ENCODE measurements around the gene GRK5. TPM values are rescaled to one million over a fixed set of nuclear protein-coding genes. Genes with fewer than 3 reads are reported as not detected.
"Not testable (repeated sequence)": the region's sequence is repeated elsewhere in the genome, so short reads cannot be mapped to it uniquely, and the experiment has no call there.

GRK5 gene
- total RNA-seq, 4 donors from 2014 or later, result 15.9 to 53.8 (median 18.4) TPM

DNA sequence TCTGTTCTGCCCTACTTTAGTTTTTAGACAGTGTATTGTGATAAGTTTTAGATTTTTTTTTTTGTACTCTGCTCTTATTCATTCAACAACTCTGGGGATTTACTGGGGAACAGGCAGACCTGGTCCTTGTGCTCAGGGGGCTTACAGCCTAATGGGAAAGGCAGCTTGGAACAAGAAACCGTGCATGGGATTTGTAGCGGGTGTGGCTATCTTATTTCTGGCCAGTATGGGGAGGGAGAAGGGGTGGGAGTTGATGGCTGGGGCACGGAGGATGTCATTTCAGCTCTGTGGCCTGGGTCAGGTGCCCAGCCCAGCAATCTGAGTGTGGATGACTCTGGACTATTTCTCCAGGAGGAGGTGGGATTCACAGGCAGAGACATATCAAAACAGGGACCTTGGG, 47.0 kb downstream of the GRK5 start:
- ATAC-seq (ENCODE audit: low FRiP score) (no peak), DNase-seq (ENCODE audit: low spot score) (no peak)
- TF ChIP-seq, protein P1, sequence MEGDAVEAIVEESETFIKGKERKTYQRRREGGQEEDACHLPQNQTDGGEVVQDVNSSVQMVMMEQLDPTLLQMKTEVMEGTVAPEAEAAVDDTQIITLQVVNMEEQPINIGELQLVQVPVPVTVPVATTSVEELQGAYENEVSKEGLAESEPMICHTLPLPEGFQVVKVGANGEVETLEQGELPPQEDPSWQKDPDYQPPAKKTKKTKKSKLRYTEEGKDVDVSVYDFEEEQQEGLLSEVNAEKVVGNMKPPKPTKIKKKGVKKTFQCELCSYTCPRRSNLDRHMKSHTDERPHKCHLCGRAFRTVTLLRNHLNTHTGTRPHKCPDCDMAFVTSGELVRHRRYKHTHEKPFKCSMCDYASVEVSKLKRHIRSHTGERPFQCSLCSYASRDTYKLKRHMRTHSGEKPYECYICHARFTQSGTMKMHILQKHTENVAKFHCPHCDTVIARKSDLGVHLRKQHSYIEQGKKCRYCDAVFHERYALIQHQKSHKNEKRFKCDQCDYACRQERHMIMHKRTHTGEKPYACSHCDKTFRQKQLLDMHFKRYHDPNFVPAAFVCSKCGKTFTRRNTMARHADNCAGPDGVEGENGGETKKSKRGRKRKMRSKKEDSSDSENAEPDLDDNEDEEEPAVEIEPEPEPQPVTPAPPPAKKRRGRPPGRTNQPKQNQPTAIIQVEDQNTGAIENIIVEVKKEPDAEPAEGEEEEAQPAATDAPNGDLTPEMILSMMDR (IDR thresholded peaks at IDR 0.05), result no peak

DNA sequence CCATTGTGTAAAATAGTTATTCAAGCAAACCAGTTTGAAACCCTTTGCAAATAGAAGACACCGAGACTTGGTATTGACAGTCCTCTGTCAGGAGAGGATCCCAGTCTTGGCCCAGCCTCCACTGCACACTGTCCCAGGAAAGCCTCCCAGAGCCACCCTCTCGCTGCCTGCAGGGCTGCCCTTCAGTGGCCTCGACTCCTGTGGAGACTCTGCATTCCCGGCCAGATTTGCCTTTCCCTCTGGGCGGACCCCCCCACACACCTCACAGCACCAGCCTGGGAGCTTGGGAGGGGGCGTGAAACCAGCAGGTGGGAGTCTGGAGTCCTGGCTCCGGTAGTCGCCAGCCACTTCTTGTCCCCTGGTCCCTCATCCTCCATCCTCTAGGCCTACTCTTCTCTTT, 48.7 kb downstream of the GRK5 start:
- DNase-seq (ENCODE audit: low spot score) (no peak), ATAC-seq (ENCODE audit: low FRiP score) (no peak)
- TF ChIP-seq, protein P1 (IDR thresholded peaks at IDR 0.05), result no peak

DNA sequence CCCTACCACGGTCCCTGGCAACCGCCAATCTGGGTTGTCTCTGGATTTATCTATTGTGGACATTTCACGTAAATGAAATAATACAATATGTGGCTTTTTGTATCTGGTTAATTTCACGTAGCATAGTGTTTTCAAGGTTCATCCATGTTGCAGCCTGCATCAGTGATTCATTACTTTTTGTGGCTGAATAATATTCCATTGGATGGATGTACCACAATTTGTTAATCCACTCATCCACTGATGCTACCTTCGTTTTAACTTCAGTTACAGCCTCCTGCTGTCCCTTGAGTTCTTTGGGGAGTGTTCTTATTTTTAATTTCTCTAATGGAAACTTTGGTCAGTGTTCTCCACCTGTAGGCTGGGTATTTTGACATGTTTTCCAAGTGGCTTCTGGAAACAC, 49.5 kb downstream of the GRK5 start:
- TF ChIP-seq, protein P1 (IDR thresholded peaks at IDR 0.05), result no peak
- no peak for DNase-seq (ENCODE audit: low spot score)
- no peak for ATAC-seq (ENCODE audit: low FRiP score)

DNA sequence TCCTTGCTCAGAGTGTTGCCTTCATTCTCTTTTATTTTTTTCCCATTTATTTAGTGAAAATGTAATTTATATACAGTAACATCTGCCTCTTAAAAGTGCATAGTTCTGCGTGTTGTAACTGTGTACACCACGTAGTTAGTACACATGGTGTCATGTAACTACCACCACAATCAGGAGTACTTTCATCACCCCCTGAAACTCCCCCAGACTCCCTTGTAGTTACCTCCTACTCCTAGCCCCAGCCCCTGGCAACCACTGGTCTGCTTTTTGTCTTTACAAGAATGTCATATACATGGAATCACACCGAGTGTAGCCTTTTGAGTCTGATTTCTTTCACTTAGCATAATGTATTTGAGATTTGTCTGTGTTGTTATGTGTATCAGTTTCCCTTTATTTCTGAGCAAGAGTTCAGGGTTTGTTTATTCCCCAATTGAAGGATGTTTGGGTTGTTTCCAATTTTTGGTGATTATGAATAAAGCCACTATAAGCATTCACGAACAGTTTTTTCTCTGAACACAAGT, 50.6 kb downstream of the GRK5 start:
- DNase-seq (ENCODE audit: low spot score), result no peak
- TF ChIP-seq, protein P1 (IDR thresholded peaks at IDR 0.05), result no peak
- no peak for ATAC-seq (ENCODE audit: low FRiP score)

DNA sequence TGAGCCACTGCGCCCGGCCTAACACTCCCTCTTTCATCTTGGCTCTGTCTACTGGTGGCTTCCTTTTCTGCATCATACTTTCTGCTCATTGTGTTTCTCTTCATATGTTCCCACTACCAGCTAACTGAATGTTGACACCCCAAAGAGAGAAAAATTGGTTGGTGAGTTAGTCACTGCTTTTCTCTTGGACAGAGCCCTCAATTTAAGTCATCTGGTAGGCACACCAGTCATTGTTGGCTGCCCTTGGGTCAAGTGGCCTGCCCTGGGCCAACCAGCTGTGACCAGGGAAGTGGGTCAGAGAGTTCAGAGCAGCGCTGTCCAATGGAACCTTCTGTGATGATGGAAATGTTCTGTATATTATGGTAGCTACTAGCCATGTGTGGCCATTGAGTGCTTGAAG, 52.0 kb downstream of the GRK5 start:
- ATAC-seq (ENCODE audit: low FRiP score) (no peak), DNase-seq (ENCODE audit: low spot score) (no peak)
- TF ChIP-seq, protein P1 (IDR thresholded peaks at IDR 0.05), result no peak

- DNase-seq (ENCODE audit: low spot score); ATAC-seq (ENCODE audit: low FRiP score): not testable (repeated sequence)
Measured at GRCh38 chr10:119261016-119261415, 53.6 kb downstream of the GRK5 start.

GRCh38 chr10:119263951-119264617, 56.7 kb downstream of the GRK5 start:
- DNase-seq (ENCODE audit: low spot score) (no peak), ATAC-seq (ENCODE audit: low FRiP score) (no peak)
- TF ChIP-seq, protein P1 (IDR thresholded peaks at IDR 0.05), result no peak
